HepG2 (cell line): Measurements from ENCODE around the gene FAM20C.

ENCODE experiments used
- BRD4 ChIP-seq: sonication (generic); formaldehyde crosslinking; IDR thresholded peaks from 2 replicates; pipeline ENCODE4 v1.4.0; 2020; ENCODE audit warnings: missing genetic modification reagents
- CEBPB ChIP-seq: IDR thresholded peaks from 2 replicates; pipeline ENCODE4 v1.6.1; 2011; ENCODE audit warnings: low read depth, low read length, improper control_type of control experiment, borderline replicate concordance
- GTF2F1 ChIP-seq: fragments of 150-350 bp; IDR thresholded peaks from 2 replicates; pipeline ENCODE4 v1.6.1; 2014; ENCODE audit warnings: low read length
- KLF6 ChIP-seq: IDR thresholded peaks from 2 replicates; pipeline ENCODE4 v1.8.0; 2016; ENCODE audit warnings: missing biosample characterization, missing genetic modification reagents
- RFXAP ChIP-seq: sonication (generic); formaldehyde crosslinking; IDR thresholded peaks from 2 replicates; pipeline ENCODE4 v1.4.0; 2020; ENCODE audit warnings: missing genetic modification reagents, borderline replicate concordance
- SAP130 ChIP-seq: IDR thresholded peaks from 2 replicates; pipeline ENCODE4 v1.6.1; 2016; ENCODE audit warnings: low read depth
- SP2 ChIP-seq: sonication (generic); formaldehyde crosslinking; IDR thresholded peaks from 2 replicates; pipeline ENCODE4 v1.5.1; 2020; ENCODE audit warnings: mild to moderate bottlenecking, missing genetic modification reagents
- TAF15 ChIP-seq: fragments of 200-400 bp; formaldehyde crosslinking; IDR thresholded peaks from one replicate; pipeline ENCODE4 v1.6.1; 2018; ENCODE audit warnings: mild to moderate bottlenecking, low read depth, low read length; ENCODE audit not compliant: poor library complexity, severe bottlenecking
- ZNF629 ChIP-seq: sonication (generic); formaldehyde crosslinking; conservative IDR thresholded peaks from 2 replicates; pipeline ENCODE4 v1.5.0; 2020; ENCODE audit warnings: missing genetic modification reagents
- ZNF747 ChIP-seq: sonication (generic); formaldehyde crosslinking; IDR thresholded peaks from 2 replicates; pipeline ENCODE4 v1.8.1; 2023; ENCODE audit warnings: missing genetic modification reagents, mild to moderate bottlenecking, borderline replicate concordance
- TF ChIP-seq, protein P1 (sequence below): sonication (generic); formaldehyde crosslinking; IDR thresholded peaks from 2 replicates; pipeline ENCODE4 v1.4.0; 2020; ENCODE audit warnings: missing genetic modification reagents
- TF ChIP-seq, protein P2 (sequence below): sonication (generic); formaldehyde crosslinking; IDR thresholded peaks from 2 replicates; pipeline ENCODE4 v1.8.1; 2022; ENCODE audit warnings: low read depth, mild to moderate bottlenecking, missing genetic modification reagents
- TF ChIP-seq, protein P3 (sequence below): sonication (generic); formaldehyde crosslinking; IDR thresholded peaks from 2 replicates; pipeline ENCODE4 v1.5.0; 2020; ENCODE audit warnings: mild to moderate bottlenecking, missing genetic modification reagents, moderate library complexity

DNA sequence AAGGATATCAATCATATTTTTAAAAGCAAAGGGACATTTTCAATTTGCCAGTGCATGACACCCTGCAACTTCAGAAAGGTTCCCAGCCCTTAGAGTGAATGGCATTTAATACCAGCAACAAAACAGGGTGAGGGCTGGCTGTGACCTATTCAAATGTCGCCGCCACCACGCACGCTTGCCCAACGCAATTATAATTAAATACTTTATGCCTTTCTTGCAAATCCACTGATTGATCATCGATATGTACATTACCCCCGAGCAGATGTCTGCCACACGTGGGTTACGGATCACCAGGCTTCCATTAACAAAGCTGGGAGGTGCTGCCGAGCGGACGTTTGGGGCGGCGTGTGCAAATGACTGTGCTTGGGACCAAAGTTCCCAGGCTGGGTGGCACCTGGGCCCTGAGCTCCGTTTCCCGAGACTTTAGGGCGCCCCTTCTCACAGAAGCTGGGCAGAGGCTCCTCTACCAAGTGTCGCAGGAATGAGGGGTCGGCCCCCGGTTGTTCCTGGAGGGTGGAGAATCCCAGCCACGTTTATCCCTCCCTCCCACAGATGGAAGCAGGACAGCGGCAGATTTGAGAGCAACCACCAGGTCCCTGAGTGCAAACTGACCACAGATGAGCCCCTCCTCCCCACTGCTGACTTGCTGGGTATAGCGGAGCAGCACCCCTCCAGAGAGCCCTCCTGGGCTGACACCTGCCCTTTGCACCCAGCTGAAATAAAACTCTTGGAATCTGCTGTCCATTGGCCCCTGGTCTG lies 101.5 kb downstream of the FAM20C start:
- TF ChIP-seq ZNF629 (CRISPR knock-in tag) (no peak), BRD4 (no peak), RFXAP (CRISPR knock-in tag) (no peak), TAF15 (no peak), KLF6 (CRISPR knock-in tag) (no peak), ZNF747 (CRISPR knock-in tag) (no peak), CEBPB (no peak), GTF2F1 (no peak), SP2 (CRISPR knock-in tag) (no peak), SAP130 (CRISPR knock-in tag) (no peak)
- TF ChIP-seq, protein P1, sequence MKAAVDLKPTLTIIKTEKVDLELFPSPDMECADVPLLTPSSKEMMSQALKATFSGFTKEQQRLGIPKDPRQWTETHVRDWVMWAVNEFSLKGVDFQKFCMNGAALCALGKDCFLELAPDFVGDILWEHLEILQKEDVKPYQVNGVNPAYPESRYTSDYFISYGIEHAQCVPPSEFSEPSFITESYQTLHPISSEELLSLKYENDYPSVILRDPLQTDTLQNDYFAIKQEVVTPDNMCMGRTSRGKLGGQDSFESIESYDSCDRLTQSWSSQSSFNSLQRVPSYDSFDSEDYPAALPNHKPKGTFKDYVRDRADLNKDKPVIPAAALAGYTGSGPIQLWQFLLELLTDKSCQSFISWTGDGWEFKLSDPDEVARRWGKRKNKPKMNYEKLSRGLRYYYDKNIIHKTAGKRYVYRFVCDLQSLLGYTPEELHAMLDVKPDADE (CRISPR knock-in tag): no peak
- TF ChIP-seq, protein P2, sequence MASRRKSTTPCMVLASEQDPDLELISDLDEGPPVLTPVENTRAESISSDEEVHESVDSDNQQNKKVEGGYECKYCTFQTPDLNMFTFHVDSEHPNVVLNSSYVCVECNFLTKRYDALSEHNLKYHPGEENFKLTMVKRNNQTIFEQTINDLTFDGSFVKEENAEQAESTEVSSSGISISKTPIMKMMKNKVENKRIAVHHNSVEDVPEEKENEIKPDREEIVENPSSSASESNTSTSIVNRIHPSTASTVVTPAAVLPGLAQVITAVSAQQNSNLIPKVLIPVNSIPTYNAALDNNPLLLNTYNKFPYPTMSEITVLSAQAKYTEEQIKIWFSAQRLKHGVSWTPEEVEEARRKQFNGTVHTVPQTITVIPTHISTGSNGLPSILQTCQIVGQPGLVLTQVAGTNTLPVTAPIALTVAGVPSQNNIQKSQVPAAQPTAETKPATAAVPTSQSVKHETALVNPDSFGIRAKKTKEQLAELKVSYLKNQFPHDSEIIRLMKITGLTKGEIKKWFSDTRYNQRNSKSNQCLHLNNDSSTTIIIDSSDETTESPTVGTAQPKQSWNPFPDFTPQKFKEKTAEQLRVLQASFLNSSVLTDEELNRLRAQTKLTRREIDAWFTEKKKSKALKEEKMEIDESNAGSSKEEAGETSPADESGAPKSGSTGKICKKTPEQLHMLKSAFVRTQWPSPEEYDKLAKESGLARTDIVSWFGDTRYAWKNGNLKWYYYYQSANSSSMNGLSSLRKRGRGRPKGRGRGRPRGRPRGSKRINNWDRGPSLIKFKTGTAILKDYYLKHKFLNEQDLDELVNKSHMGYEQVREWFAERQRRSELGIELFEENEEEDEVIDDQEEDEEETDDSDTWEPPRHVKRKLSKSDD (CRISPR knock-in tag): no peak
- TF ChIP-seq, protein P3, sequence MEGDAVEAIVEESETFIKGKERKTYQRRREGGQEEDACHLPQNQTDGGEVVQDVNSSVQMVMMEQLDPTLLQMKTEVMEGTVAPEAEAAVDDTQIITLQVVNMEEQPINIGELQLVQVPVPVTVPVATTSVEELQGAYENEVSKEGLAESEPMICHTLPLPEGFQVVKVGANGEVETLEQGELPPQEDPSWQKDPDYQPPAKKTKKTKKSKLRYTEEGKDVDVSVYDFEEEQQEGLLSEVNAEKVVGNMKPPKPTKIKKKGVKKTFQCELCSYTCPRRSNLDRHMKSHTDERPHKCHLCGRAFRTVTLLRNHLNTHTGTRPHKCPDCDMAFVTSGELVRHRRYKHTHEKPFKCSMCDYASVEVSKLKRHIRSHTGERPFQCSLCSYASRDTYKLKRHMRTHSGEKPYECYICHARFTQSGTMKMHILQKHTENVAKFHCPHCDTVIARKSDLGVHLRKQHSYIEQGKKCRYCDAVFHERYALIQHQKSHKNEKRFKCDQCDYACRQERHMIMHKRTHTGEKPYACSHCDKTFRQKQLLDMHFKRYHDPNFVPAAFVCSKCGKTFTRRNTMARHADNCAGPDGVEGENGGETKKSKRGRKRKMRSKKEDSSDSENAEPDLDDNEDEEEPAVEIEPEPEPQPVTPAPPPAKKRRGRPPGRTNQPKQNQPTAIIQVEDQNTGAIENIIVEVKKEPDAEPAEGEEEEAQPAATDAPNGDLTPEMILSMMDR (CRISPR knock-in tag): no peak
